HPDE6-E6E7 (cell line): ENCODE data around the gene PPP2R5D.
"Not testable (repeated sequence)": the region's sequence is repeated elsewhere in the genome, so short reads cannot be mapped to it uniquely, and the experiment has no call there.

ENCODE experiments used
- DNase-seq: peaks from one replicate; pipeline ENCODE4 v3.0.0; 2011; ENCODE audit warnings: missing footprints; ENCODE audit errors: extremely low spot score

PPP2R5D gene

DNA sequence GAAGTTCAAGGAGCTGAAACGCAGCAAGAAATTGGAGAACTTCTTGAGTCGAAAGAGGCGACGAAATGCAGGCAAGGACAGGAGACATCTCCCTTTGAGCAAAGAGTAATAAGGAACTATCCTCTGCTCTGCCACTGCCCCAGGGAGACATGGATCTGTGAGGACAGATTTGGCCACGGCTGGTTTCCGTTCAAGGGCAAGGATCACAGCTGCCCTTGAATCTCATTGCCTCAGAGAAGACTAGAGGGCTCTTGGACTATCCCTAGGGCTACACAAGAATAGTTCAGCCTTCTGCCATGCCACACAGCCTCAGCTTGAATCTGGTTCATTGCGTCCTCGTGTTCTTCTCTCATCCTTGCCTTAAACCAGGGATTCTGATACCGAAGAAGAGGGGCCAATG, 44.8 kb downstream of the PPP2R5D start:
- DNase-seq = no peak

DNA sequence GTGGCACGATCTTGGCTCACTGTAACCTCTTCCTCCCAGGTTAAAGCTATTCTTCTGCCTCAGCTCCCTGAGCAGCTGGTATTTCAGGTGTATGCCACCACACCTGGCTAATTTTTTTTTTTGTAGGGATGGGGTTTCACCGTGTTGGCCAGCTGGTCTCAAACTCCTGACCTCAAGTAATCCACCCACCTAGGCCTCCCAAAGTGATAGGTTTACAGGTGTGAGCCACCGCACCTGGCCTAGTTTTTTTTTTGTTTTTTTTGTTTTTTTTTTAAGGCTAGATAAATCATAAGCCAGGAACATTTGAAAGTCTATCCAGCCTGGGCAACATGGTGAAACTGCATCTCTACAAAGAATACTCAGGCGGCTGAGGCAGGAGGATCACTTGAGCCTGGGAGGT, 48.0 kb downstream of the PPP2R5D start:
- DNase-seq = no peak

DNA sequence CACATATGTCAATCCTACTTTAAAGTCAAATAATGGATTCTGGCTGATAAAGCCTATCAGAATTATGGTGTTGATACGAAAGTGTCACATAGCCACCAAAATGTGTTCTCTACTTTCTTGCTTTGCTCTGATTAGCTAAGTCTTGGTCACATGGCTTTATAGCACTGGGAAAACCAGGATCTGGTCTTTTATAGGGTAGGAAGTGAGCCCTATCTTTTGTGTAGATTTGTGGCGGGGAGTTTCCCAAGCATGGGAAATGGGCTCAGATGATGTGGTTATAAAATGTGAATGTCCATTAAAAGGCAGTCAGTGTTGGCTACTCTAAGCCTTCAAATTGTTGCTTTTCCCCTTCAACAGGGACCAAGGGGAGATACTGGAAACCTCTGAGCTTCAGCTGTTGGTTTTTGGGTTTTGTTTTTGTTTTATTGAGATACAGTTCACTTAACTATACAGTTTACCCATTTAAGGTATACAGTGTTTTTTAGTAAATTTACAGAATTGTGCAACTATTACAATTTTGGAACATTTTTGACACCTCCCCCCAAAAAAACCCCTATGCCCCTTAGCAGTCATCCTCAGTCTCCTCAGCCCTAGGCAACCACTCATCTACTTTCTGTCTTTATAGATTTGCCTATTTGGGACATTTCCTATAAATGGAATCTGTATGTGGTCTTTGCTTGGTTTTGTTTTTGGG, 49.3 kb downstream of the PPP2R5D start:
- no peak for DNase-seq

DNA sequence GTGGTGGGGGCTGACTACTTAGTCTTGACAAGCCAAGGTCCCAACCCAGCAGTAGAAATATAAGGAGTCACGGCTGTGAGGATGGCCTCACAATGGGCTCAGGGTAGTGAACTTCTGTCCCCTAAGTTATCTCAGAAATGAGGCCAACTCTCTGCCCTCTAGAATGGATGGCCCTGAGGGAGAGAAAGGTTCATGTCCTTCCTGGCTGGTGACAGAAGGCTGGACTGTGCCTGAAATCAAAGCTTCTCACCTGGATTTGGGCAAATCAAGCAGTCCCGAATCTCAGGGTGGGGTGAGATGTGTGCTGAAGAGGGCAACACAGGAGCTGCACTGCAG, 49.8 kb downstream of the PPP2R5D start:
- no peak for DNase-seq

DNA sequence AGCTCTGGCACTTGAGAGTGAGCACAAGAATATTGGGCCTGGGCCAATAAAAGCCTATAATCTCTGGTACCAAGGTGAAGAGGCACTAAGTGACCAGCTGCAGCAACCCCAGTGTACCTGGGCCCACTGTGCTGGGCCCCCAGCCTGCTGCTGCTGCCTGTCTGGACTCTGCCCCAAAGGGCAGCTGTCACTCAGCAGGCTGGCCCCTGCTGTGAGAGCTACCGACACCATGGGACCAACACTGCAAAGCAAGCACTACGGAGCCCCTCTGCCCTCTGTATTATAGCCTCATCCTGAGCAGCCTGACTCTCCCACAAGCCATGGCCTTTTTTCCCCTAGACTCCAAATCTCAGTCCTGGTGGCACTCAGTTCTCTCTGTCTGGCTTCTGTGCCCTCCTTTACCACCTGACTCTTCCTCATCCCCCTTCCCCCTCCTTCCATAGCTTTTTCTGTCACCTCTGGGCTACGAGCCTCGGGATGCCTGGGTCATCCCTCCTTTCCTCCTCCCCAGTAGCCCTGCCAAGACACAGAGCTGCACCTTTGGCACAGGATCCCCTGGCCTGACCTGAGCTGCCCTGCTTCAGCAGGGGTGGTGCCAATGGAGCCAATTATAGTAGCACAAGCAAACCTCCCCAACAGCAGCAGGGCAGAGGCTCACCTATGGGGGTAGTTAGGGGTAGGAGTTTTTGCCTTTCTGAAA, 51.3 kb downstream of the PPP2R5D start:
- no peak for DNase-seq

DNA sequence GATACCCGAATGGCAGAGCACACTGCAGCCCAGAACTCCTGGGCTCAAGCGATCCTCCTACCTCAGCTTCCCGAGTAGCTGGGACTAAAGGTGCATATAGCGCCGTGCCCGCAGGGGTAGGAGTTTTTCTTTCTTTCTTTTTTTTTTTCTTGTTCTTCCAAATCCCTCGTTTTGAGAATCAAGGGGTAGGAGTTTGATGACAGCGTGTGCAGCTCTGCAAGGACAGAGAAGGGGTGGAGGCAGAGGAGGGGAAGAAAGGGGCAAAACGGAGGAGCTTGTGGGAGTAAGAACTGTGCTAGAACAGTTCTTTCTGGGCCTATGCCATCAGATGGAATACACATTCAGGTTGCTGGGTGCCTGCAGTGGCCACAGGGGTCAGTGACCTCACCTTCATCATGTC, 52.3 kb downstream of the PPP2R5D start:
- no peak for DNase-seq

DNA sequence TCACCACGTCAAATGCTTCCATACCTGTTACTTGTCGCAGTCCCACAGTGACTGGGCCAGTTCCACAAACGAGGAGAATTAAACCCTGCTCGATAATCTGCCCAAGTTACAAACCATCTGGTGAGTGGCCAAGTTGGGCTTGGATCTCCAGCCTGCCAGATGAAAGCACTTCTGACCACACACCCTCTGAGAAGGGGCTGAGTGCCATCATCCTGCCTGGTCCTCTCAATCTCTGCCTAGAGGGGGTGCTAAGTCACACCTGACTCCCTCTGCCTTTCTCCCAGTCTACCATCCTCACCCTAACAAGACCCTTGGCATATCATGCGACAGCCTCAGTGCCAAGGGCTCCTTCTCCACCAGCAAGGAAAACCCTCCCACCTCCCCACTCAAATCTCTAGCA, 52.8 kb downstream of the PPP2R5D start:
- no peak for DNase-seq

DNA sequence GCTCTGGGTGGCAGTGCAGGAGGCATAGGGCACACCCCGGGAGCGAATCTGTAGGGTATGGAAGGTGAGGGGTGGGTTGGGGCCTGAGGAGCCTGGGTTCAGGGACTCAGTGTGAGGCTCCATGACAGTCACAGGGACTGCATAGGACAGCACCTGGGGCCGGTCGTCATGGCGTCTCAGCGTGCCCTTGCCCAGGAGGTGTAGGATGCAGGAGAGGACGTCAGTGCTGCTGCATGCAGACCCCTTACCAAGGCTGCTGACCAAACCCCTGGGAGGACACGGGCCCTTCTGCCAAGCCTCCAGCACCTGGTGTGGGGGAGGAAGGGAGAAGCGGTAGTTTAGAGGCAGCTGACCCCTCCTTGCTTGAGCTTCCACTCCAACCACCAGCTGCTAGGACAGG, 53.3 kb downstream of the PPP2R5D start:
- no peak for DNase-seq

DNA sequence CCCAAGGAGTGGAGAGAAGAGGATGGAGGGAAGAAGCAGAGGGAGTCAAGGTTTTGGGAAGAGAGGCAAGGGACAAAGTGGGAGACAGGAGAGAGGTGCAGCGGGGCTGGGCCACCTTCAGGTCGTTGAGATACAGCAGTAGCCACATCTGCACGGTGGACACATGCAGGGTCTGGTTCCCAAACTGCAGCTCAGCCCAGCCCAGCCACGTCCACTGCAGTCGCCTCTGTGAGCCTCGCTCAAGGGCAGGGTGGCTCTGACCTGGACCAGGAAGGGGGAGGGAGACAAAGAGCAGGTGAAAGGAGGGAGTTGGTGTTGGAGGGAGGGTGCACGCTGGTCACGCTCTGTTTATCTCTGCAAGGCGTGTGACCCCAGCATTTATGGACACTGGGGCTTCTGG, 54.4 kb downstream of the PPP2R5D start:
- DNase-seq = no peak

DNA sequence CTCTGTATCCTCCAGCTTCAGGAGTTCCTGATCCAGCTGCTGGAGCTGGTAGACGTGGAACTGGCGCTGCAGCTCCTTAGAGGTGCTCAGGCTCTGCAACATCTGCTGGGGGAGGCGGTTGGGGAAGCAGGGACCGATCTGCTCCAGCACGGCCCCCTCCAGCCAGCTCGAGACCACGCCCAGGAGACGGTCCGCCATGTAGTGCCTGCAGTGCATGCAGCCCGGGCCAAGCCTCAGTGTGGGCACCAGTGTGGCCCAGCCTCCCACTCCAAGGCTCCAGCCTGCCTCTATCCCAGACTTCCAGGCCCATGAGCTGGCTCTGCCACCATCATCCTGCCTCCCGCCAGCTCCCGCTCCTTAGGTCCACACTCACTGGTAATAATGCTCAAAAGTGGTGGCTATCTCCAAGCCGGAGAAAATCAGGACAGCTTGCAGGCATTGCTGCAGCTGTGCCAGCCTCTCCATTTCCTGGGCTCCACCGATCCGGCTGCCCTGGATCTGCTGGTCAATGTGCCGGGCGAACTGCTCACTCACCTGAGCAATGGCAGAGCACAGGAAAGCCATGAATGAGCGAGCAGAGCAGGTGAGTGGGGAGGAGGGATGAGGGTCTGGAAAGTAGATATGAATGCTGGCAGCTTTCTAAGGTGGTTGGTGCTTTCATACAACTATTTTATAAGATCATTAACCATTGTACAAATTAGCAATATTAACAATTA, 56.3 kb downstream of the PPP2R5D start:
- DNase-seq = no peak

DNA sequence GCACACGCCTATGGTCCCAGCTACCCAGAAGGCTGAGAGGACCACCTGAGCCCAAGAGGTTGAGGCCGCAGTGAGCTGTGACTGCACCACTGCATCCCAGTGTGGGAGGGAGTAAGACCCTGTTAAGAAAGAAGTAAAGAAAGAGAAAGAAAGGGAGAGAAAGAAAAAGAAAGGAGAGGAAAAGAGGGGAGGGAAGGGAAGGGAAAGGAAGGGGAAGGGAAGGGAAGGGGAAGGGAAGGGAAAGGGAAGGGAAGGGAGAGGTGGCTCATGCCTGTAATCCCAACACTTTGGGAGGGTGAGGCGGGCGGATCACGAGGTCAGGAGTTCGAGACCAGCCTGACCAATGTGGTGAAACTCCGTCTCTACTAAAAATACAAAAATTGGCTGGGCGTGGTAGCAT, 57.1 kb downstream of the PPP2R5D start:
- not testable (repeated sequence) for DNase-seq

DNA sequence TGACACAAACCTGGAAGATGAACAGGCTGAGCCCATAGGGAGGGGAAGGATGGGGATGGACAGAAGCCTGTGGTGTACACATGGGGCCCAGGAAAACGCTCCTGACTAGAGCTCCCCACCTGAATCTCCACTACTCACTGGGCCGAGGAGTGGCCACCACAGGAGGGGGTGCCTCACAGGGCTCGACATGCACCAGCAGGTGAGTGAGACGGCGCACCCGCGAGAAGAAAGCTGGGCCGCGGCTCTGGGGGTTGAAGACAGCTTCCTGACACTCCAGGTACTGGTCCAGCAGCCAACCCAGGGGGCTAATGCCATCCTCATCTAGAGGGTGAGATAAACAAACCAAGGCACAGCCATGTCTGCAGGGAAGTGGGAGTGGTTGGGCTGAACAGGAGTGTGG, 58.9 kb downstream of the PPP2R5D start:
- DNase-seq = no peak

DNA sequence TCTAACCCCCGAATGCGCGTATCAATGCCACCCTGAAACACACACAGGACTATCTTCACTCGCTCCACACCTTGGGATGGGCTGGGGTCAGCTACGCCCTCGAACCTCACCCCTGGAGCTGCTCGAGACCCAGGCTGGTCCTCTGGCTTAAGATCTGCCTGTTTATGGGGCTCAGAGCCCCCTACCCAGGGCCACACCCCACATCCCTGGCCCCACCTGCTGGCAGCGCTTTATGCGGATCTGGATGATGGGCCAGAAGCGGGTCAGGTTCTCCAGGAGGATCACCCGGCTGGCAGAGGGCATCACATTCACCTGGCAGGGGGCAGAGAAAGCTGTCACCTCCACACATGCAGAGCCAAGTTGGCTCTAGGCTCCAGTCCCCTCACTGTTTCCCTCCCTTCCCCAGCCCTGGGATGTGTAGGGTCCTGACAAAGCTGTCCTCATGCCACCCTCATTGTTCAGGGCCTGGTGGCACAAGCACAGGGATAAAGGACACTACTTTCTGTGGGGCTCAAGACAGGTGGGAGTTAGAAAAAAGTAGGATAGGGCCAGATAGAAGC, 61.1 kb downstream of the PPP2R5D start:
- no peak for DNase-seq

DNA sequence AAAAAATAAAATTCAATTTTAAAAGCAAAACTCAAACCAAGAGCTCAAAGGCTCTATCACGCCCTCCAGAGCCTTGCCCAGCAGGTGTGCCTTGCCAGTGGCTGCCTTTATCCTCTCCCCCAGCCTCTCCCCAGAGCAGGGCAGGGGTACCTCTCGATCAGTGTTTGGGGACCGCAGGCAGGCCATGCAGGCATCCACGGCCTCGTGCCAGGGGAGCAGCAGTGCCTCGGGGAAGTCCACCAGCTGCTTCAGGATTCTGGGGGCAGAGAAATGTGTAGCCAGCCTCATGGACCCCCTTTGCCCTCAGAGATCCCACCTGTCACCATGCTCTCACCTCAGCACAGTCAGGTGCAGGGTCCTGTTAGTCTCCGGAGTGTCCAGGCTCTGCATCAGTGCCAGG, 63.6 kb downstream of the PPP2R5D start:
- no peak for DNase-seq

DNA sequence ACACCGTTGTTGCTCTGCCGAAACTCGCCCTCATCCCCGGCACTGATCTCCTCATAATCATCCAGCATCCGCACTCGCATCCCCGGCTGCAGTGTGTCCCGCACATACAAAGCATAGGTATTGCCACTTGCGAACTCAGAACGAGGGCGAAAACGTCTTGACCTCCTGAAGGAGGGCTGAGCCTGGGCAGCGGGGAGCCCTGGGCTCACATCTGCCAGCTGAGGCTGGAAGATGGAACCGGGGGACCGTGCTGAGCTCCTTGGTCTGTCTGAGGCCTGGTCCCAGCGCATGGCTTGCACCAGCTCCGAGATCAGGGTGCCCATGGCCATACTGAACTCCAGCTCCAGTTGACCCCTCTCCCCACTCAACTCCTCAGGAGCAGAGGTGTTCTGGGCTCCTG, 66.6 kb downstream of the PPP2R5D start:
- no peak for DNase-seq

DNA sequence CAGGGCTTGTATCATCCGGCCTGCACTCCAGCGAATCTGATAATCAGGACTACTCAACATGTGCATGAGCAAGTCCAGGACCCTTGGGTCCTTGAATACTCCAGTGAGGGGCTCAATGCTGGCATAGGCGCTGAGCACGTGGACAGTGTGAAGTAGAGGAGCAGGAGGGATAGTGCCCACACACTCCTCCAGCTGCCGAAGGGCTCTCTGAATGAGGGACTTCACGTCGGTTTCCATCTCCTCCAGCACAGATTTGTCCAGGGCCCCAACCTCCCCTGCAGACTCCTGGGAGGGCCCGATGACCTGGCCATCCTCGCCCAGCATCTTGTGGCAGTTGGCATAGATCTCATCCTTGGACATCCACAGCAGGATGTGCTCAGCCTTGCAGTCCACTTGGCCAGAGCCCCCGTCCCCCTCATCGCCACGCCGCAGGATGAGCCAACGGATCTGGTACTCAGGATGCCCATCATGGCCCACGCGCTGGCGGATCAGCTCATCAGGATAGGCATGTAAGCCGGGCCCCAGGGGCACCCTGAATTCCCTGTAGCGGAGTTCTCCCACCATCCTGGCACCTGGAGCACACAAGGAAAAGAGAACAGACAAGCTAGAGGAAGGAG, 68.0 kb downstream of the PPP2R5D start:
- no peak for DNase-seq

DNA sequence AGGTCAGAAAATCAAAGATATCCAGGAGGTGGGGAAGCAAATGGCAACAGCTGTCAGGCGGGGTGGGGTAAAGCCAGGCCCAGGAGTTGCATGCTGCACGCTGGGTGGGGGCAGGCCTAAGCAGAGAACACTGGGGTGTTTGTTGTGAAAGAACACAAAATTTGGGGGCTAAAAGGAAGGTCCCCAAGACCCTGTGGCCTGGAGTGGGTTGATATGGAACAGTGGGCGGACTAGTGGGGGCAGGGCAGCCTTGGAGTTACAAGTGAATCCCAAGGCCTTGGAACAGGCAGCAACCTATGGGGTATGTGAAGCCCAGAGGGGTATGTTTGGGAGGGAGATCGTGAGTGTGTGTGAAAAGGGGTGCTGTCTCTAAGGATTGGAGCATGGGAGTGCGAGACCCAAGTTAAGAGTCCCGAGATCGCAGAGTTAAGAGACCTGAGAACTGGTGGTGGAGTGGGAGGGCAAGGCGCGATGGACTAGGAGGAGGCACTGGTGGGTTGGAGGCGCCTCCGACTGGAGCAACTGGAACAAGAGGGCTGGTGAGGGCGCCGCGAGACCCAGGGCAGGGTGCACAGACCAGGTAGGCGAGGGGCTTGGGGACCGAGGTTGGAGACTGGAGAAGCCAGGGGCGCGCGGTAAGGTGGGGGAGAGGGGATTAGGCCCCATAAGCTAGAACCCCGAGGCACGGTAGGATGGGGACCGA, 68.6 kb downstream of the PPP2R5D start:
- DNase-seq = peak; percentile 16

DNA sequence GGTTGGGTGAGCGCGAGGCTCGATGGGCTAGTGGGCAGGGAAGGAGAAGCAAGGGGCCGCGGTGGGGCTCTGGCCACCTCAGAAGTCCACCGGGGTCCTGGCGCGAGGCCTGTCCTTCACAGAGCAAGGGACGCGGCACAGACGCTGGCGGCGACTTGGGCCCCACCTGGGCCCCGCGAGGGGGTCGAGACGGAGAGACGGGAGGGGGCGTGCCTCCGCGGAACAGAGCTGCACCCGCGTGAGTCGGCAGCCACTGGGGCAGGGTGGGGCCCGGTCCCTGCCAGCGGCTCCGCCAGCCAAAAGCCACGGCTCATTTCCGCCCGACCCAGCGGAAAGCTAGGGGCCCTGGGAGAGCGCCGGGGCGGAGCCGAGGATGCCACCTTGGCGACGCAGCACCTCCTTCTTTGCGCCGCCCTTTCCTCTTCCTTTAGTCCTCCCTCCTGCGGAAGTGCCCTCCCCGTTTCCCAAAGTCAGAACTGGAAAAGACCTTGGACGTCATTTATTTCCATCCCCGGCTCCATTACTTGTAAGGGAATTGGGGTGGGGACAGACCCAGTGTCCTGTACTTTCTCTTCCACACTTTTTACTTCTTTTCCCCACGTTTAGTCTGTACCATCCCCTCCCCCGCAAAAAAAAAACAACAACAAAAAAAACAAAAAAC, 69.3 kb downstream of the PPP2R5D start, which contains the start of gene CUL7:
Gene CUL7 (minus strand): TSS at position 307 of the 661 bp plus-strand sequence. CDS start 1,063 bp downstream, outside the sequence.
- DNase-seq = peak; percentile 98

DNA sequence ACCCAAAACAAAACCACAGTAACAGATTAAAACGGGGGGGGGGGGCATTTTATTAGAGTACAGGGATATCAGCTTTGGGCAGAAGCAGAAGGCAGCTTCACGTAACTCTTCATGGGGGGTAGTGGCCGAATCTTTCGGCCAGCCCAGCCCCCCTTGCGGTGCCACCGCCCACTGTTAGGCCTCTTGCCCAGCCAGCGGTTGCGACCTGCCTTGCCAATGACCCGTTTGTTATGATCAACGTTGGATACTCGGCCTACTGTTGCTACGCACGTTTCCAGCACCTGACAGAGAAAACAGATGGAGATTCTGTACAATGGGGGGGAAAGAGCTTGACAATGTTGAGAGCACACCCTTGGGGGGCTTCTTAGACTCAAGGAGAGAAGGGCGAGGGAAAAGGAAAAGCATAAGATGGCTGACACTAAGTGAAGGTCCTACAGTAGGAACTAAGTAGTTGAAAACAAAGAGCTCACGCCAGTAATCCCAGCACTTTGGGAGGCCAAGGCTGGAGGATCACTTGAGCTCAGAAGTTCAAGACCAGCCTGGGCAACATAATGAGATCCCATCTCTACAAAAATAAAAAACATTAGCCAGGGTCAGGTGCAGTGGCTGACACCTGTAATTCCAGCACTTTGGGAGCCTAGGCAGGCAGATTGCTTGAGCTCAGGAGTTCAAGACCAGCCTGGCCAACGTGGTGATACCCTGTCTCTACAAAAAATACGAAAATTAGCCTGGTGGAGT, 70.0 kb downstream of the PPP2R5D start:
- DNase-seq = no peak

DNA sequence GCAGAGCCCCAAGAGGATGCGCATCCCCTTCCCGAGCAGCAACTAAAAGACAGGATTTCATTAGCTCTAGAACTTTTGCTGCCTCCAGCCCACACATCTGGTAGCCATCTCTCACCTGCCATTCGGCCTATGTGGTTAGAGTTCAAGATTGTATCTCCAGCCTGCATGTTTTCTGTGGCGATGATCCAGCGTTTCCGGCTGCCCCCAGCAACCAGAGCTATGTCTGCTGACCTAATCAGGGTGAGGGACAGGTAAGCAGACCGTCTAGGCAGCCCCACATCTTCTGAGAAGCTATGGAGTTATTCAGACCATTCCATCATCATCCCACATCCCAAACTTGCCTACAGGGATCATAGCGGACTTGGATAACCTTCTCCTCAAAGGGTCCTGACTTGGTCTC, 71.6 kb downstream of the PPP2R5D start:
- DNase-seq = no peak
